HUES64 (cell line): ENCODE results near the gene ZMYND8.

Source experiments
- H3K27ac ChIP-seq: 2 replicates; pipeline ENCODE4 v1.7.0; 2013; ENCODE audit warnings: low read depth, low read length, inconsistent platforms
- H3K27me3 ChIP-seq: 2 replicates; pipeline ENCODE4 v1.6.1; 2013; ENCODE audit warnings: mild to moderate bottlenecking, low read length; ENCODE audit not compliant: insufficient read depth
- H3K36me3 ChIP-seq: 2 replicates; pipeline ENCODE4 v1.6.1; 2013; ENCODE audit warnings: mild to moderate bottlenecking, low read length; ENCODE audit not compliant: insufficient read depth
- H3K4me1 ChIP-seq: 2 replicates; pipeline ENCODE4 v1.6.1; 2013; ENCODE audit warnings: mild to moderate bottlenecking, low read length, moderate library complexity; ENCODE audit not compliant: insufficient read depth
- H3K4me3 ChIP-seq: 2 replicates; pipeline ENCODE4 v1.5.1; 2013; ENCODE audit warnings: mild to moderate bottlenecking, low read length, moderate library complexity
- H3K9ac ChIP-seq: 2 replicates; pipeline ENCODE4 v1.6.1; 2013; ENCODE audit warnings: mild to moderate bottlenecking, low read depth, low read length
- H3K9me3 ChIP-seq: 2 replicates; pipeline ENCODE4 v1.6.1; 2013; ENCODE audit warnings: low read depth, low read length; ENCODE audit not compliant: insufficient read depth
- WGBS: fragments of 150-250, 120-280 bp; methylation state at CpG from one replicate; pipeline ENCODE4 v1.1.7; 2013; ENCODE audit warnings: missing lambda C conversion rate; 5-methylcytosine and 5-hydroxymethylcytosine counted together

The ZMYND8 gene

GRCh38 chr20:47357296-47358038 lies 968 bp upstream of the ZMYND8 start:
- 17% methylated on average over 28 of the region's 29 CpGs for WGBS
- Histone ChIP-seq H3K9ac (peak overlapping the region; percentile 82), H3K4me1 (peaks cover 92% of the 10 kb centered on the region), H3K27me3 (no peaks in the 10 kb centered on the region), H3K27ac (peak overlapping the region; percentile 99), H3K4me3 (no peak overlapping the region), H3K9me3 (no peaks in the 10 kb centered on the region), H3K36me3 (peaks cover 6% of the 10 kb centered on the region)

- Histone ChIP-seq H3K9me3 (no peaks in the 10 kb centered on the region), H3K4me3 (peak overlapping the region; percentile 35; the same call in 1 of the 2 replicates), H3K36me3 (peaks cover 6% of the 10 kb centered on the region; the same call in 1 of the 2 replicates), H3K4me1 (peaks cover 97% of the 10 kb centered on the region), H3K9ac (peak overlapping the region; percentile 82), H3K27me3 (no peaks in the 10 kb centered on the region), H3K27ac (peak overlapping the region; percentile 99)
These were observed 326 bp downstream of the ZMYND8 start for GRCh38 chr20:47356220-47356525.

- no peaks in the 10 kb centered on the region for H3K9me3 ChIP-seq
- peak overlapping the region; percentile 35; the same call in 1 of the 2 replicates for H3K4me3 ChIP-seq
- H3K9ac ChIP-seq, result peak overlapping the region; percentile 72; the same call in 1 of the 2 replicates
- H3K4me1 ChIP-seq, result peaks cover 97% of the 10 kb centered on the region
- peaks cover 6% of the 10 kb centered on the region; the same call in 1 of the 2 replicates for H3K36me3 ChIP-seq
- H3K27ac ChIP-seq, result peak overlapping the region; percentile 99
- no peaks in the 10 kb centered on the region for H3K27me3 ChIP-seq
- WGBS, result 43% methylated on average over 2 of the region's 2 CpGs
These were observed 845 bp downstream of the ZMYND8 start for GRCh38 chr20:47355489-47356219.

- Histone ChIP-seq H3K4me1 (peaks cover 97% of the 10 kb centered on the region), H3K4me3 (peak overlapping the region; percentile 35; the same call in 1 of the 2 replicates), H3K27ac (peak overlapping the region; percentile 99), H3K9ac (peak overlapping the region; percentile 72), H3K36me3 (peaks cover 5% of the 10 kb centered on the region; the same call in 1 of the 2 replicates), H3K27me3 (no peaks in the 10 kb centered on the region), H3K9me3 (no peaks in the 10 kb centered on the region)
- WGBS, result 82% methylated on average over 4 of the region's 4 CpGs
These were observed 1.6 kb downstream of the ZMYND8 start for GRCh38 chr20:47354714-47355488.

- H3K9ac ChIP-seq, result peak overlapping the region; percentile 72
- H3K27ac ChIP-seq, result peak overlapping the region; percentile 99
- no peaks in the 10 kb centered on the region for H3K9me3 ChIP-seq
- peaks cover 97% of the 10 kb centered on the region for H3K4me1 ChIP-seq
- H3K4me3 ChIP-seq, result peak overlapping the region; percentile 35; the same call in 1 of the 2 replicates
- 0 out of 2 replicates have a peak, but pooled peaks cover 2% of the 10 kb centered on the region for H3K36me3 ChIP-seq
- WGBS, result 70% methylated on average over 2 of the region's 2 CpGs
- no peaks in the 10 kb centered on the region for H3K27me3 ChIP-seq
These were observed 2.1 kb downstream of the ZMYND8 start for GRCh38 chr20:47354464-47354713.

- 68% methylated on average over 6 of the region's 7 CpGs for WGBS
- Histone ChIP-seq H3K9me3 (no peaks in the 10 kb centered on the region), H3K4me3 (peak overlapping the region; percentile 35; the same call in 1 of the 2 replicates), H3K4me1 (peaks cover 97% of the 10 kb centered on the region), H3K9ac (peak overlapping the region; percentile 72), H3K36me3 (0 out of 2 replicates have a peak, but pooled peaks cover 4% of the 10 kb centered on the region), H3K27ac (peak overlapping the region; percentile 99), H3K27me3 (no peaks in the 10 kb centered on the region)
These were observed 2.6 kb downstream of the ZMYND8 start for GRCh38 chr20:47353692-47354463.

- Histone ChIP-seq H3K9ac (peak overlapping the region; percentile 72), H3K4me3 (peak overlapping the region; percentile 7; the same call in 1 of the 2 replicates), H3K4me1 (peaks cover 97% of the 10 kb centered on the region), H3K27me3 (no peaks in the 10 kb centered on the region), H3K9me3 (no peaks in the 10 kb centered on the region), H3K36me3 (0 out of 2 replicates have a peak, but pooled peaks cover 4% of the 10 kb centered on the region), H3K27ac (peak overlapping the region; percentile 99)
- no CpG with 5 or more reads among the region's 3 CpGs for WGBS
These were observed 3.2 kb downstream of the ZMYND8 start for GRCh38 chr20:47353239-47353691.

- peak overlapping the region; percentile 72 for H3K9ac ChIP-seq
- H3K36me3 ChIP-seq, result 0 out of 2 replicates have a peak, but pooled peaks cover 6% of the 10 kb centered on the region
- peaks cover 97% of the 10 kb centered on the region for H3K4me1 ChIP-seq
- peak overlapping the region; percentile 10; the same call in 1 of the 2 replicates for H3K4me3 ChIP-seq
- no peaks in the 10 kb centered on the region for H3K9me3 ChIP-seq
- H3K27ac ChIP-seq, result peak overlapping the region; percentile 99
- no peaks in the 10 kb centered on the region for H3K27me3 ChIP-seq
- 65% methylated on average over 13 of the region's 13 CpGs for WGBS
These were observed 3.9 kb downstream of the ZMYND8 start for GRCh38 chr20:47352332-47353238.

- peak overlapping the region; percentile 99 for H3K27ac ChIP-seq
- H3K27me3 ChIP-seq, result no peaks in the 10 kb centered on the region
- peaks cover 97% of the 10 kb centered on the region for H3K4me1 ChIP-seq
- no peaks in the 10 kb centered on the region for H3K9me3 ChIP-seq
- 44% methylated on average over 10 of the region's 10 CpGs for WGBS
- peak overlapping the region; percentile 72 for H3K9ac ChIP-seq
- H3K4me3 ChIP-seq, result peak overlapping the region; percentile 13; the same call in 1 of the 2 replicates
- peaks cover 14% of the 10 kb centered on the region for H3K36me3 ChIP-seq
These were observed 4.7 kb downstream of the ZMYND8 start for GRCh38 chr20:47351643-47352331.
